WTC11 (cell line): ENCODE results near the gene SKAP1. TPM values are rescaled to one million over a fixed set of nuclear protein-coding genes. Genes with fewer than 3 reads are reported as not detected.

Experiments
- ATAC-seq: fragments of 200-7000 bp; cut with Tn5 transposase; 2 replicates; pipeline ENCODE4 v1.10.0; 2021; ENCODE audit warnings: mild to moderate bottlenecking, moderate library complexity
- CTCF ChIA-PET: fragments of 300-600 bp; sonication (Branson Sonifier 250); formaldehyde crosslinking; loops from one replicate; lab custom pipeline; 2021; ENCODE audit warnings: antibody characterized with exemption; lab: Charles Lee
- POLR2A ChIA-PET: fragments of 350-600 bp; sonication (Branson Sonifier 250); formaldehyde crosslinking; loops from one replicate; lab custom pipeline; 2021; ENCODE audit warnings: antibody characterized with exemption; lab: Charles Lee
- DNase-seq: peaks from one replicate; pipeline ENCODE4 v3.0.0; 2021; ENCODE audit warnings: low spot score
- H3K27ac Mint-ChIP-seq: 2 replicates; pipeline ENCODE4 v1.8.0; 2021; ENCODE audit warnings: mixed read lengths
- H3K27me3 Mint-ChIP-seq: 2 replicates; pipeline ENCODE4 v1.8.0; 2021; ENCODE audit warnings: low read depth, mild to moderate bottlenecking, moderate library complexity, mixed read lengths
- H3K36me3 Mint-ChIP-seq: 2 replicates; pipeline ENCODE4 v1.8.0; 2021; ENCODE audit warnings: mixed read lengths
- H3K4me1 Mint-ChIP-seq: 2 replicates; pipeline ENCODE4 v1.8.0; 2022; ENCODE audit warnings: mixed read lengths
- H3K4me3 Mint-ChIP-seq: 2 replicates; pipeline ENCODE4 v1.8.0; 2021; ENCODE audit warnings: mild to moderate bottlenecking, moderate library complexity, mixed read lengths
- H3K9me3 Mint-ChIP-seq: 2 replicates; pipeline ENCODE4 v1.8.0; 2021; ENCODE audit warnings: mixed read lengths
- CBFB ChIP-seq: sonication (generic); formaldehyde crosslinking; IDR thresholded peaks from 2 replicates; pipeline ENCODE4 v1.8.1; 2022; ENCODE audit warnings: mild to moderate bottlenecking, low read depth, missing genetic modification reagents
- CREB1 ChIP-seq: sonication (generic); formaldehyde crosslinking; IDR thresholded peaks from 2 replicates; pipeline ENCODE4 v1.8.0; 2023; ENCODE audit warnings: mild to moderate bottlenecking, missing genetic modification reagents
- ETV6 ChIP-seq: sonication (generic); formaldehyde crosslinking; IDR thresholded peaks from 2 replicates; pipeline ENCODE4 v1.8.1; 2022; ENCODE audit warnings: mild to moderate bottlenecking, missing genetic modification reagents
- FOXK1 ChIP-seq: sonication (generic); formaldehyde crosslinking; IDR thresholded peaks from 2 replicates; pipeline ENCODE4 v1.8.0; 2022; ENCODE audit warnings: mild to moderate bottlenecking, moderate library complexity, missing genetic modification reagents
- GRHL2 ChIP-seq: fragments of 250-450 bp; sonication (Bioruptor Pico); IDR thresholded peaks from 2 replicates; pipeline ENCODE4 v1.8.0; 2022; ENCODE audit warnings: mild to moderate bottlenecking, moderate library complexity; ENCODE audit not compliant: insufficient replicate concordance, severe bottlenecking
- HMGA2 ChIP-seq: fragments of 250-450 bp; sonication (Bioruptor Pico); IDR thresholded peaks from 2 replicates; pipeline ENCODE4 v1.4.0; 2021; ENCODE audit warnings: mild to moderate bottlenecking, moderate library complexity
- JUN ChIP-seq: sonication (generic); formaldehyde crosslinking; IDR thresholded peaks from 2 replicates; pipeline ENCODE4 v1.8.0; 2023; ENCODE audit warnings: mild to moderate bottlenecking, missing genetic modification reagents
- NR2C2 ChIP-seq: sonication (generic); formaldehyde crosslinking; IDR thresholded peaks from 2 replicates; pipeline ENCODE4 v1.8.0; 2022; ENCODE audit warnings: mild to moderate bottlenecking, missing genetic modification reagents
- TEAD4 ChIP-seq: sonication (generic); formaldehyde crosslinking; IDR thresholded peaks from 2 replicates; pipeline ENCODE4 v1.8.0; 2022; ENCODE audit warnings: mild to moderate bottlenecking, missing genetic modification reagents
- ZNF121 ChIP-seq: sonication (generic); formaldehyde crosslinking; IDR thresholded peaks from 2 replicates; pipeline ENCODE4 v1.8.0; 2023; ENCODE audit warnings: missing genetic modification reagents
- ZNF423 ChIP-seq: fragments of 250-450 bp; sonication (Bioruptor Pico); IDR thresholded peaks from 2 replicates; pipeline ENCODE4 v2.1.2; 2022; ENCODE audit warnings: mild to moderate bottlenecking, moderate library complexity
- total RNA-seq: library from RNA; stranded (reverse); gene quantifications from 3 replicates; pipeline ENCODE4 v1.2.3, GENCODE V29; 2021
- TF ChIP-seq, protein P1 (sequence below): sonication (generic); formaldehyde crosslinking; IDR thresholded peaks from 2 replicates; pipeline ENCODE4 v1.8.0; 2023; ENCODE audit warnings: mild to moderate bottlenecking, missing genetic modification reagents
- TF ChIP-seq, protein P2 (sequence below): fragments of 250-450 bp; sonication (Bioruptor Pico); IDR thresholded peaks from 2 replicates; pipeline ENCODE4 v2.1.2; 2022; ENCODE audit warnings: mild to moderate bottlenecking, moderate library complexity
- TF ChIP-seq, protein P3 (sequence below): sonication (generic); formaldehyde crosslinking; IDR thresholded peaks from 2 replicates; pipeline ENCODE4 v1.8.0; 2023; ENCODE audit warnings: missing genetic modification reagents
- TF ChIP-seq, protein P4 (sequence below): fragments of 200-600 bp; IDR thresholded peaks from 2 replicates; pipeline ENCODE4 v1.8.0; 2022; ENCODE audit warnings: antibody characterized with exemption
- TF ChIP-seq, protein P5 (sequence below): fragments of 250-450 bp; sonication (Bioruptor Pico); IDR thresholded peaks from 2 replicates; pipeline ENCODE4 v1.9.0; 2021; ENCODE audit warnings: mild to moderate bottlenecking, borderline replicate concordance
- TF ChIP-seq, protein P6 (sequence below): sonication (generic); formaldehyde crosslinking; IDR thresholded peaks from 2 replicates; pipeline ENCODE4 v1.8.1; 2022; ENCODE audit warnings: low read depth, missing genetic modification reagents, borderline replicate concordance

SKAP1 gene
- total RNA-seq, 1 experiment from 2014 or later, result not detected

DNA sequence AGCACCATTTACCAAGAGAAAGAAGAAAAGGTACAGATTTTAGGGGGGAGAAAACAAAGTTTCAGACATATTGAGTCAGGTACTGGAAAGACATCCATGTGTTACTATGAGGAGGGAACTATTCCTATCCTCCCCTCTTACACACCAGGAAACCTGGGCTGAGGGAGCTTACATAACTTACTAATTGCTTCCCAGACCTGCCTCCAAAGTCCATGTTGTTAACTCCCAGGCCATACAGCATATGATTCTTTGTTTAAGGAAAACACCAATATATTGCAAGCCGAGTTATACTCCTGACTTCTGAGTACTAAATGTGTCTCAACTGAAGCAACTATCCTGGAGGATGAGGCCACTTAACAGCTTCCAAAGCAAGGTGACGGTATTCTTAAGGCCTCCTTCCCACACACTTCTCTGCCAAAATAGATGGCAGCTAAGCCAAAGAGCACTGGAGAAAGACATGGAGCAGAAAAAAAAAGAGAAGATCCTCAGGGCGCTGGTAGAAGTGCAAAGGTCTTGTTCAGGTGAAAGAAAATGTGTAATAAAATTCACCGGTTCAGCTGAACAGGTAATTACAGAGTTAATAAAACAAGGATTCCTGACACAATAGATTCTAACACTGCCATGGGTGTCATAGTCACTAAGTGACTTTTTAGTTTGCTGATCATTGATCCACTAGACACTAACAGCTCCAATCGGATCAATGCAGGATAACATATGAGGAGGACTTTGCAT, 151.1 kb downstream of the SKAP1 start:
- no peak overlapping the region for H3K4me3 Mint-ChIP-seq
- DNase-seq, result no peak
- no peaks in the 10 kb centered on the region for H3K36me3 Mint-ChIP-seq
- TF ChIP-seq, protein P1, sequence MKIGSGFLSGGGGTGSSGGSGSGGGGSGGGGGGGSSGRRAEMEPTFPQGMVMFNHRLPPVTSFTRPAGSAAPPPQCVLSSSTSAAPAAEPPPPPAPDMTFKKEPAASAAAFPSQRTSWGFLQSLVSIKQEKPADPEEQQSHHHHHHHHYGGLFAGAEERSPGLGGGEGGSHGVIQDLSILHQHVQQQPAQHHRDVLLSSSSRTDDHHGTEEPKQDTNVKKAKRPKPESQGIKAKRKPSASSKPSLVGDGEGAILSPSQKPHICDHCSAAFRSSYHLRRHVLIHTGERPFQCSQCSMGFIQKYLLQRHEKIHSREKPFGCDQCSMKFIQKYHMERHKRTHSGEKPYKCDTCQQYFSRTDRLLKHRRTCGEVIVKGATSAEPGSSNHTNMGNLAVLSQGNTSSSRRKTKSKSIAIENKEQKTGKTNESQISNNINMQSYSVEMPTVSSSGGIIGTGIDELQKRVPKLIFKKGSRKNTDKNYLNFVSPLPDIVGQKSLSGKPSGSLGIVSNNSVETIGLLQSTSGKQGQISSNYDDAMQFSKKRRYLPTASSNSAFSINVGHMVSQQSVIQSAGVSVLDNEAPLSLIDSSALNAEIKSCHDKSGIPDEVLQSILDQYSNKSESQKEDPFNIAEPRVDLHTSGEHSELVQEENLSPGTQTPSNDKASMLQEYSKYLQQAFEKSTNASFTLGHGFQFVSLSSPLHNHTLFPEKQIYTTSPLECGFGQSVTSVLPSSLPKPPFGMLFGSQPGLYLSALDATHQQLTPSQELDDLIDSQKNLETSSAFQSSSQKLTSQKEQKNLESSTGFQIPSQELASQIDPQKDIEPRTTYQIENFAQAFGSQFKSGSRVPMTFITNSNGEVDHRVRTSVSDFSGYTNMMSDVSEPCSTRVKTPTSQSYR (CRISPR knock-in tag), result no peak
- no peak for TF ChIP-seq FOXK1 (CRISPR knock-in tag)
- TF ChIP-seq, protein P2, sequence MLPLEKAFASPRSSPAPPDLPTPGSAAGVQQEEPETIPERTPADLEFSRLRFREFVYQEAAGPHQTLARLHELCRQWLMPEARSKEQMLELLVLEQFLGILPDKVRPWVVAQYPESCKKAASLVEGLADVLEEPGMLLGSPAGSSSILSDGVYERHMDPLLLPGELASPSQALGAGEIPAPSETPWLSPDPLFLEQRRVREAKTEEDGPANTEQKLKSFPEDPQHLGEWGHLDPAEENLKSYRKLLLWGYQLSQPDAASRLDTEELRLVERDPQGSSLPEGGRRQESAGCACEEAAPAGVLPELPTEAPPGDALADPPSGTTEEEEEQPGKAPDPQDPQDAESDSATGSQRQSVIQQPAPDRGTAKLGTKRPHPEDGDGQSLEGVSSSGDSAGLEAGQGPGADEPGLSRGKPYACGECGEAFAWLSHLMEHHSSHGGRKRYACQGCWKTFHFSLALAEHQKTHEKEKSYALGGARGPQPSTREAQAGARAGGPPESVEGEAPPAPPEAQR, result no peak
- no peak for TF ChIP-seq JUN (CRISPR knock-in tag)
- TF ChIP-seq, protein P3, sequence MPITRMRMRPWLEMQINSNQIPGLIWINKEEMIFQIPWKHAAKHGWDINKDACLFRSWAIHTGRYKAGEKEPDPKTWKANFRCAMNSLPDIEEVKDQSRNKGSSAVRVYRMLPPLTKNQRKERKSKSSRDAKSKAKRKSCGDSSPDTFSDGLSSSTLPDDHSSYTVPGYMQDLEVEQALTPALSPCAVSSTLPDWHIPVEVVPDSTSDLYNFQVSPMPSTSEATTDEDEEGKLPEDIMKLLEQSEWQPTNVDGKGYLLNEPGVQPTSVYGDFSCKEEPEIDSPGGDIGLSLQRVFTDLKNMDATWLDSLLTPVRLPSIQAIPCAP (CRISPR knock-in tag), result no peak
- TF ChIP-seq, protein P4, sequence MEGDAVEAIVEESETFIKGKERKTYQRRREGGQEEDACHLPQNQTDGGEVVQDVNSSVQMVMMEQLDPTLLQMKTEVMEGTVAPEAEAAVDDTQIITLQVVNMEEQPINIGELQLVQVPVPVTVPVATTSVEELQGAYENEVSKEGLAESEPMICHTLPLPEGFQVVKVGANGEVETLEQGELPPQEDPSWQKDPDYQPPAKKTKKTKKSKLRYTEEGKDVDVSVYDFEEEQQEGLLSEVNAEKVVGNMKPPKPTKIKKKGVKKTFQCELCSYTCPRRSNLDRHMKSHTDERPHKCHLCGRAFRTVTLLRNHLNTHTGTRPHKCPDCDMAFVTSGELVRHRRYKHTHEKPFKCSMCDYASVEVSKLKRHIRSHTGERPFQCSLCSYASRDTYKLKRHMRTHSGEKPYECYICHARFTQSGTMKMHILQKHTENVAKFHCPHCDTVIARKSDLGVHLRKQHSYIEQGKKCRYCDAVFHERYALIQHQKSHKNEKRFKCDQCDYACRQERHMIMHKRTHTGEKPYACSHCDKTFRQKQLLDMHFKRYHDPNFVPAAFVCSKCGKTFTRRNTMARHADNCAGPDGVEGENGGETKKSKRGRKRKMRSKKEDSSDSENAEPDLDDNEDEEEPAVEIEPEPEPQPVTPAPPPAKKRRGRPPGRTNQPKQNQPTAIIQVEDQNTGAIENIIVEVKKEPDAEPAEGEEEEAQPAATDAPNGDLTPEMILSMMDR, result no peak
- TF ChIP-seq NR2C2 (CRISPR knock-in tag), result no peak
- no peak for TF ChIP-seq CBFB (CRISPR knock-in tag)
- TF ChIP-seq GRHL2 (CRISPR knock-in tag), result no peak
- TF ChIP-seq, protein P5, sequence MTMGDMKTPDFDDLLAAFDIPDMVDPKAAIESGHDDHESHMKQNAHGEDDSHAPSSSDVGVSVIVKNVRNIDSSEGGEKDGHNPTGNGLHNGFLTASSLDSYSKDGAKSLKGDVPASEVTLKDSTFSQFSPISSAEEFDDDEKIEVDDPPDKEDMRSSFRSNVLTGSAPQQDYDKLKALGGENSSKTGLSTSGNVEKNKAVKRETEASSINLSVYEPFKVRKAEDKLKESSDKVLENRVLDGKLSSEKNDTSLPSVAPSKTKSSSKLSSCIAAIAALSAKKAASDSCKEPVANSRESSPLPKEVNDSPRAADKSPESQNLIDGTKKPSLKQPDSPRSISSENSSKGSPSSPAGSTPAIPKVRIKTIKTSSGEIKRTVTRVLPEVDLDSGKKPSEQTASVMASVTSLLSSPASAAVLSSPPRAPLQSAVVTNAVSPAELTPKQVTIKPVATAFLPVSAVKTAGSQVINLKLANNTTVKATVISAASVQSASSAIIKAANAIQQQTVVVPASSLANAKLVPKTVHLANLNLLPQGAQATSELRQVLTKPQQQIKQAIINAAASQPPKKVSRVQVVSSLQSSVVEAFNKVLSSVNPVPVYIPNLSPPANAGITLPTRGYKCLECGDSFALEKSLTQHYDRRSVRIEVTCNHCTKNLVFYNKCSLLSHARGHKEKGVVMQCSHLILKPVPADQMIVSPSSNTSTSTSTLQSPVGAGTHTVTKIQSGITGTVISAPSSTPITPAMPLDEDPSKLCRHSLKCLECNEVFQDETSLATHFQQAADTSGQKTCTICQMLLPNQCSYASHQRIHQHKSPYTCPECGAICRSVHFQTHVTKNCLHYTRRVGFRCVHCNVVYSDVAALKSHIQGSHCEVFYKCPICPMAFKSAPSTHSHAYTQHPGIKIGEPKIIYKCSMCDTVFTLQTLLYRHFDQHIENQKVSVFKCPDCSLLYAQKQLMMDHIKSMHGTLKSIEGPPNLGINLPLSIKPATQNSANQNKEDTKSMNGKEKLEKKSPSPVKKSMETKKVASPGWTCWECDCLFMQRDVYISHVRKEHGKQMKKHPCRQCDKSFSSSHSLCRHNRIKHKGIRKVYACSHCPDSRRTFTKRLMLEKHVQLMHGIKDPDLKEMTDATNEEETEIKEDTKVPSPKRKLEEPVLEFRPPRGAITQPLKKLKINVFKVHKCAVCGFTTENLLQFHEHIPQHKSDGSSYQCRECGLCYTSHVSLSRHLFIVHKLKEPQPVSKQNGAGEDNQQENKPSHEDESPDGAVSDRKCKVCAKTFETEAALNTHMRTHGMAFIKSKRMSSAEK, result no peak
- no peak for TF ChIP-seq HMGA2
- TF ChIP-seq TEAD4 (CRISPR knock-in tag), result no peak
- no peak for TF ChIP-seq CREB1 (CRISPR knock-in tag)
- no peak for TF ChIP-seq ZNF423
- no peak for TF ChIP-seq ETV6
- no peak for TF ChIP-seq ZNF121
- TF ChIP-seq, protein P6, sequence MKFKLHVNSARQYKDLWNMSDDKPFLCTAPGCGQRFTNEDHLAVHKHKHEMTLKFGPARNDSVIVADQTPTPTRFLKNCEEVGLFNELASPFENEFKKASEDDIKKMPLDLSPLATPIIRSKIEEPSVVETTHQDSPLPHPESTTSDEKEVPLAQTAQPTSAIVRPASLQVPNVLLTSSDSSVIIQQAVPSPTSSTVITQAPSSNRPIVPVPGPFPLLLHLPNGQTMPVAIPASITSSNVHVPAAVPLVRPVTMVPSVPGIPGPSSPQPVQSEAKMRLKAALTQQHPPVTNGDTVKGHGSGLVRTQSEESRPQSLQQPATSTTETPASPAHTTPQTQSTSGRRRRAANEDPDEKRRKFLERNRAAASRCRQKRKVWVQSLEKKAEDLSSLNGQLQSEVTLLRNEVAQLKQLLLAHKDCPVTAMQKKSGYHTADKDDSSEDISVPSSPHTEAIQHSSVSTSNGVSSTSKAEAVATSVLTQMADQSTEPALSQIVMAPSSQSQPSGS (CRISPR knock-in tag), result no peak
- peaks cover 17% of the 10 kb centered on the region for H3K27me3 Mint-ChIP-seq
- POLR2A ChIA-PET, result no interaction called here
- H3K27ac Mint-ChIP-seq, result no peak overlapping the region
- H3K4me1 Mint-ChIP-seq, result no peaks in the 10 kb centered on the region
- no peaks in the 10 kb centered on the region for H3K9me3 Mint-ChIP-seq
- no peak for ATAC-seq
- CTCF ChIA-PET, result interaction anchor here (0.7 to 1.3 kb wide), 5 partner anchors 16 to 57 kb away, joined by 3 to 6 read pairs (median 3); no protein-coding TSS in a partner anchor
